GM21526 (cell line): ENCODE results near the gene CBLL1.

ENCODE experiments used
- ATAC-seq: cut with Tn5 transposase; IDR thresholded peaks from one replicate; pipeline ENCODE4 v1.9.1; 2021; ENCODE audit warnings: moderate library complexity; ENCODE audit not compliant: unreplicated experiment, low FRiP score

Gene CBLL1

GRCh38 chr7:107809179-107809578, 65.2 kb downstream of the CBLL1 start:
- ATAC-seq, result no peak

GRCh38 chr7:107810626-107811025, 66.7 kb downstream of the CBLL1 start:
- ATAC-seq, result no peak
